Adipose tissue (tissue), 3 donors: ENCODE results near the gene NTN1. TPM values are rescaled to one million over a fixed set of nuclear protein-coding genes. Genes with fewer than 3 reads are reported as not detected.

Source experiments
- H3K27ac ChIP-seq: one replicate; pipeline ENCODE4 v1.5.1; 2013; ENCODE audit warnings: low read depth, low read length
- WGBS, 3 donors: extraction: QIAGEN DNeasy Blood & Tissue Kit; methylation state at CpG; one replicate each; pipeline ENCODE4 v1.1.7; 2013; 5-methylcytosine and 5-hydroxymethylcytosine counted together
- polyA plus RNA-seq, 3 donors: library from polyadenylated mRNA; stranded (reverse); fragments of 200-250 nt; gene quantifications; one replicate each; pipeline ENCODE4 v1.2.3, GENCODE V29; 2013
- donor health status: healthy with polysubstance abuse.
- donor health status: Bipolar disorder and iron deficiency.
- donor health status: healthy.

NTN1 gene
- polyA plus RNA-seq, 3 donors, result 1.6 to 3.7 (median 2.0) TPM

DNA sequence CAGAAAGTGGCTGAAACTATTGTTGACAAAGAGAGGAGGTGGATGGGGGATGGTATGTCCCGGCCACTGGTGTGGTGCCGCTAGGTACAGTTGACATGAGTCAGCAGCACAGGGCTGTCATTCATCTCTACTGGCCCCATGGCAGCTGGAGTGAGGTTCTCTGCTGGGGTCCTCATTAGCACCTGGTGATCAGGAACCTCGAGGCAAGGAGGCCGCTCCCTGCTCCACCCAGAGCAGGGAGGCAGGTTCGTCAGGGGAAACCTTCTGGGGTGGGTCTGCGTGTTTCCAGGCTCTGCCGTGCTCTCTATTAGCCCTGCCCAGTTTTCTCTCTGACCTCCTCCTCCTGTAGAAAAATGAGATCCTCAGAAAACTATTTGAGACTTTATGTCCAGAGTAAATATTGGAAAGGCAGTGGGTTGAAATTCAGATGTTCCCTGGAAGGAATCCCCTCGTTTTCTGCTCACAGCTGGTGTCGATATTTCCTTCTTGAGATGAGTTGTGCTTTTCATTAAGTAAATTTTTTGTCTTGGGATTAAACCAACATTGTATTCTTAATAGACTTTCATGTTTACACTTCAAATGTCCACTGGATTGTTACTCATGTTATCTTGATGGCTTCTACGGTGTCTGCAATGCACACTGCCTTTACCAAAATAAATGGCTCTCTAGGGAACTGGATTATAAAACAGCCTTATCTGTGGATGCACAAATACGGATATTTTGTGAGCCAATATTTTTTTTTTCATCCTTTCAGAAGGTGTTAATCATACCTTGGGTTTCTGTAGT lies 7.1 kb downstream of the NTN1 start:
- WGBS, 3 donors, result 59 to 78% (median 64%) methylated on average over 11 of the region's 11 CpGs
- no peak overlapping the region for H3K27ac ChIP-seq

DNA sequence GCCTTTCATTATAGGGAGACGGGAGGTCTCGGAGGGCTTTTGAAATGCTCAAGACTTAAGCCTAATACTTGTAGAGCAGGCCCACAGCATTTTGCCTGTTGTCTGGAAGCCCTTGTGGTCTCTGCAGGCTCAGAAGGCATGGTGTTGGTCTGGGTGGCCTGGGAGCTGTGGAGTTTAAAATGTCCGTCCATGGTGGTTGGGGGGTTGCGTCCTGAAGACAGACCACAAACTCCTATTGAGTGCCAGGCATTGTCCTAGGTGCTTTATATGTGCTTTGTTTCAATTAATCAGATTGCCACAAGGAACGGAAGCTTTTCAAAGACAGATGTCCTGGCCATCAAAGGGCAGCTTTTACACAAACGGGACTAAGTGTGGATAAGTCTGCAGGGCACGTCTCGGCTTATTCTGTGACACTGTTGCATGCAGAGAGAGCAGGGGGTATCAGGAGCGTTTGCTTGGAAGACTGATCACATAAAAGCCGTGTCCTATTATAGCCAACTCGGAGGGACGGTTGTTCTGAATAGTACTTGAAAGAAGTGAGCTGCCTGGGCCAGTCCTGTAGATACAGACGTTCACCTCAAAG lies 7.8 kb downstream of the NTN1 start:
- 79 to 91% (median 89%) methylated on average over 13 of the region's 13 CpGs for WGBS, 3 donors
- no peak overlapping the region for H3K27ac ChIP-seq

DNA sequence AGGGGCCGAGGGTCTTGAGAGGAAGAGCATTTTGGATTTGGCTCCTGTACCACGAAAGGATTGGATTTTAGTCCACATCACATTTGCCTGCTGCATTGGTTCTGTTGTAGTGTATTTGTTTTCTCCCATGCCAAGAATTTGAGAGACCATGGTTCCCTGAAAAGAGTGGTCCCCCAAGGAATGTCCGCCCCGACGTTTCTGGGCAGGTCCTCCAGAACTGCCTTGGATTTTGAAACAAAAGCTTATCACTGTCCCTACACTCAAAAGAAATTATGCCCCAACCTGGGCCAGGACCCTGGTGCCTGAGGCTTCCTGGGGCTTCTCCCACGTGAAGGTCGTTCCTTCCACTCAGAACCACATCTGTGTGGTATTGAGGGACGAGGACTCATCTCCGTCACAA lies 10.8 kb downstream of the NTN1 start:
- no peak overlapping the region for H3K27ac ChIP-seq

GRCh38 chr17:9032583-9032982 lies 11.3 kb downstream of the NTN1 start:
- H3K27ac ChIP-seq, result no peak overlapping the region
- 70 to 75% (median 73%) methylated on average over 10 of the region's 10 CpGs for WGBS, 3 donors

More for the DNA sequence above, 10.8 kb downstream of the NTN1 start:
- WGBS, 3 donors, result 82 to 87% (median 87%) methylated on average over 9 of the region's 9 CpGs

DNA sequence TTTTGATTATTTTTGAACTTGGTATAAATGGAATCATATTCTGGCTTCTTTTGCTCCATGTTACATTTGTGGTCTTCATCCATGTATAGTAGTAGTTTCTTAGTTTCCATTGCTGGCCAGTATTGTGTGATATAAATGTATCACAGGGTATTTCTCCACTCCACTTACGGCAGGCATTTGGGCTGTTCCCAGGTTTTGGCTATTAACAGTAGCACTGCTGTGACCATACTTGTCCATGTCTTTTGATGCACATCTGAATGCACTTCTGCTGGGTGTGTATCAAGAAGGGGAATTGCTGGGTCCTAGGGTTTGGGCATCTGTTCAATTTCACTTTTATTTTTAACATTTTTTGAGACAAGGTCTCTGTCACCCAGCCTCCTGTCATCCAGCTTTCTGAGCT lies 13.9 kb downstream of the NTN1 start:
- 83 to 95% (median 90%) methylated on average over 1 of the region's 1 CpG for WGBS, 3 donors
- no peak overlapping the region for H3K27ac ChIP-seq

- H3K27ac ChIP-seq, result no peak overlapping the region
- 52 to 82% (median 74%) methylated on average over 4 of the region's 4 CpGs for WGBS, 3 donors
Observed at GRCh38 chr17:9036336-9036735, 15.0 kb downstream of the NTN1 start.

DNA sequence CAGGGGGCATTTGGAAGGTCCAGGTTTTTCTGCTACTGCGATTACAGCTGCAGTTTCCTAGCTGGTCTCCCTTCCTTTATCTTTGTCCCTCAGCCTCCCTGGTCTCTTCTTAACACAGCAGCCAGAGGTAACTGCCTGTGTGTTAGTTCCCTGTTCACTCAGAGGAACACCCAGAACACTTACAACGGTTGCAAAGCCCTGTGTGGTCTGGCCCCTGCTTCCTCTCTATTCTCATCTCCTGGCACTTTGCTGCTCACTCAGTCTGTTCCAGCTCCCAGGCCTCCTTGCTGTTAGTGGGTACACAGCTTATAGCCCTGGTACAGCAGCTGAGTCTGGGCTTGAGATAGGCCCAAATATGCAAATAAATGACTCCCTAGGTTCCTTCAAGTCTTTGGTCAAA lies 16.4 kb downstream of the NTN1 start:
- 41 to 55% (median 44%) methylated on average over 2 of the region's 2 CpGs for WGBS, 3 donors
- no peak overlapping the region for H3K27ac ChIP-seq

DNA sequence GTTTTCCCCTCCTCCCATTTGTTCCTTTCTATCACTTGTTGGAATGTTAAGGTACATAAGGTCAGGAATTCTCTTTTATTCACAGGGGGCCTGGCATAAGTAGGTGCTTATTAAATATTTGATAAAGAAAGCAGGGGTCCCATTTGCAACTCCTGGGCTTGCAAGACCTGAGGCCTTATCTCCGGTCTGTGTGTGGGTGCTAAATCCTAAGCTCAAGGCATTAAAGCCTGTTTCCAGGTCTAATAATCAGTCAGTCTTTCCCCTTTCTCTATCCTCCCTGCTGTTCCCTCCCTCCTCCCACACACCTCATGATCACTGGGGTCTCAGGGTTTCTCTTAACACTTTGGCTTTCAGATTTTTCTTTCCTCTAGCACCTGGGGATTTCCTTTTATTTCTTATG lies 17.1 kb downstream of the NTN1 start:
- 89 to 92% (median 92%) methylated on average over 1 of the region's 1 CpG for whole genome bisulfite sequencing, 3 donors
- no peak overlapping the region for H3K27ac ChIP-seq

DNA sequence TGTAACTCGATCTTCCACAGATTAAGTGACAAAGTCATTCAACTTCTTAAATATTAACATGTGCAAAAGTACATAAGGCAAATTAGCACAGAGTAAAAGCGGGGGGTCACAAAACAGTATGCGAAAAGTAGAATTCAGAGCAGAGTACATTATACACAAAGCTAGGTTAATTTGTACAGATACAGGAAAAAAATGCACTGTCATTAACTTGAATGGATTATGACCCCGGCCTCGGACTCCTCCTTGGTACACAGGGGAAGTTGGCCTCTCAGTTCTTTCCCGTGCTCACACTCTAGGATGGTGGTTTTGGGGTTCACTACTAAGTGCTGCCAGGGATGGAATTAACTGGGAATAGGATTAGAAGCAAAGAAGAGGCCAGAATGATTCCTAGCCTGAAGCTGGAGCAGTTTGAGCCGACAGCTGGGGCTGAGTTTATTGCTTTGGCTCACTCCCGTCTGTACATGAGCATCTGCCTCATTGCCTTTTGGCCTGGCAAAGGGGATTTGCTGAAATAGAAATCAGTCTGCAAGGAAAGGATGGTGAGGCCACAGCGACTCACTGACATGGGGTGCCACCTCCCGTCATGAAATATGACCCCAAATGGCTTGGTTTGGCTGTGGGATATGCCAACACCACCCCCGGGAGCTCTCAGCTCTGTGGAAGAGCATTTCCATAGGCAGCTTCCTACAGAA lies 23.6 kb downstream of the NTN1 start:
- H3K27ac ChIP-seq, result no peak overlapping the region
- 63 to 69% (median 64%) methylated on average over 11 of the region's 11 CpGs for WGBS, 3 donors

DNA sequence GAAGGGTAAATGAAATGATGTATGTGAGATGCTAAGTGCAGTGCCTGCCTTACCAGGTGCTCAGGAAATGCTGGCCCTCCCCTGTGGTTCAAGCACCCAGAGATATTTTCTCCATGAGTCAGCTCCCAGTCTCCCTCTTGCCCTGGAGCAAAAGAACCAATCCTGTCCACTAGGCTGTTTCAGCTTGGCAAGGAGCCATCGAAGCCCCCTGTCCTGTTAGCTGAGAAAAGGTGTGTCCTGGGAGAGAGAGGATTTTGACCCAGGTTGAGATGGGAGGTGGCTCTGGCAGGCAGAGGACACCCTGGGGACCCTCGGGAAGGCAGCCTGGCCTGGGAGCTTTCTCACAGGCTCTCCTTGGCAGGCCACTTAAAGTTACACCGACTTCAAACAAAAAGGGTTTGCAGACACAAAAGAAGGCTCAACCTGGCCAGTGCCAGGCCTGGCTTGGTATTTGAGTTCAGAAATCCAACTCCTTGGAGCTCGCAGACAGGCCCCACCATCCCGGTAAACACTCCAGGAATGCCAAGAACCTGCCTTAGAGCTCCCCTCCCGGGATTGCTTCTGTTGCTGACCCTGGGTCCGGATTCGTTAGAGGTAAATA lies 29.6 kb downstream of the NTN1 start:
- 48 to 73% (median 66%) methylated on average over 8 of the region's 8 CpGs for WGBS, 3 donors
- no peak overlapping the region for H3K27ac ChIP-seq

DNA sequence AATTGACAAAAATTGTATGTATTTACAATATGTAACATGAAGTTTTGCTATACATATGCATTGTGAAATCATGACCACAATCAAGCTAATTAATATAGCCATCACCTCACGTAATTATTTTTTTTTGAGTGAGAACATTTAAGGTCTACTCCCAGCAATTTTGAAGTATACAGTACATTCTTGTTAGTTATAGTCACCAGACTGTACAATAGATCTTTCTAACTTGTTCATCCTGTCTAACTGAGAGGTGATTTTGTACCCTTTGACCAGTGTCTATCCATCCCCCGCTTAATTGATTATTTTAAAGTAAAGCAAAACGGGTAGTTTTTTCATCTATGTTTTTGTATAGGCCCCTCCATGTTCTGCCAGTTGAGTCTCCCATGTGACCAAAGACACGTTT lies 30.3 kb downstream of the NTN1 start:
- no peak overlapping the region for H3K27ac ChIP-seq
- WGBS, 3 donors, result 77 to 89% (median 83%) methylated on average over 4 of the region's 4 CpGs

- 78 to 87% (median 84%) methylated on average over 6 of the region's 6 CpGs for WGBS, 3 donors
- no peak overlapping the region for H3K27ac ChIP-seq
Observed at GRCh38 chr17:9052921-9053320, 31.6 kb downstream of the NTN1 start.

- 83 to 91% (median 84%) methylated on average over 4 of the region's 4 CpGs for WGBS, 3 donors
- H3K27ac ChIP-seq, result no peak overlapping the region
Observed at GRCh38 chr17:9053406-9053805, 32.1 kb downstream of the NTN1 start.

DNA sequence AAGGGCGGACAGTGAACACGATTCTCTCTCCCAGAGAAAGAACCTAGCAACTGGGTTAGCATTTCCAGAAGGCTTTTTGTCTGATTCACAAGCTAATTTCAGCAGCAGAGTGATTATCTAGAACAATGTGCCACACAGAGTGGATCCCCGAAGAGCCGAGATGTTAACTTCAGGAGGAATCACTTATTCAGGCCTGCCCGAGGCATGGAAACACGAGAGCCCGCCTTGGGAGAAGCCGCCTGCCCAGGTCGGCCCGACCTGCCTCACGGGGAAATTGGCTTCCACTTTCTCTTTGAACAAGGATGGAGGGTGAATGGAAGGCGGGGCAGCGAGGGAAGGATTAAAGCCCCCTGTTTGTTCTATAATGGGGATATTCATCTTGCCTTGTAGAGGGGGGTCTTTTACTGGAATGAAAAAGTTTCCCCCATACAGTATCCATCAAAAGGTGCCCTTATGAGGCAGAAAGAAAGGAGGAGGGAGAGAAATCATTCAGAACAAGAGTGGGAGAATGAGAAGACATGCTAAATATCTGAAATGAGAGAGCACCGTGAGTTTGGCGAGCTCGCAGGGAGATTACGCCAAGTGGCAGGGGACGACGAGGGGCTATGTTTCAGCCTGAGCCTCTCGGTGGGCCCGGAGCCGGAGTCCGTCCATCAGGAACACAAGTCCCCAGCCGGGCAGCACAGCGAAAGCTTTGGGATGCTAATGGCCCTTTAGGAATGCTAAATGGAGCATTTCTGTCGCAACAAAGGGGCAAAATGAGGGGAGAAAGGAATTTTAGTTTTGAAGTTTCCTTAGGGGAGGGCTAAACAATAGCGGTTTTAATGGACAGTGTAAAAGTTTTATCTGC lies 33.0 kb downstream of the NTN1 start:
- WGBS, 3 donors, result 75 to 81% (median 78%) methylated on average over 27 of the region's 27 CpGs
- H3K27ac ChIP-seq, result no peak overlapping the region

GRCh38 chr17:9055281-9055680 lies 34.0 kb downstream of the NTN1 start:
- H3K27ac ChIP-seq, result no peak overlapping the region
- 79 to 89% (median 89%) methylated on average over 4 of the region's 4 CpGs for WGBS, 3 donors

DNA sequence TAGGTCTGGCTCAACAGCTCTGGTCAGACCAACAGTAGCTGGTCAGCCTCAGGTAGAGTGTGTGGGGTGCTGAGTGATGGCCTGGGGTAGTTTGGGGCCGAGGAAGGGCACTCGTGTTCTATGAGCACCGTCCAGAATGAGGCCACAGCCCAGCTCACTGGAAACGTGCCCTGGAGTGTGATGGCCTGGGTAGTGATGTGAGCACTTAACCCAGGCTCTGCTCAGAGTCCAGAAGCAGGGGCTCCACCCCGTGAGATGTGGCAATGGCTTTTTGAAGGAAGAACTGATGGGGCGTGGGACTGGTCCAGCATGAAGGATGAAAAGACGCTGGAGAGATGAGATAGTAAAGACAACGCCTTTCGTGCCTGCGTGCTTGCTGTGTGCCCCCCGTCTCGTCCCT lies 35.3 kb downstream of the NTN1 start:
- H3K27ac ChIP-seq, result no peak overlapping the region
- WGBS, 3 donors, result 66 to 88% (median 85%) methylated on average over 12 of the region's 12 CpGs

DNA sequence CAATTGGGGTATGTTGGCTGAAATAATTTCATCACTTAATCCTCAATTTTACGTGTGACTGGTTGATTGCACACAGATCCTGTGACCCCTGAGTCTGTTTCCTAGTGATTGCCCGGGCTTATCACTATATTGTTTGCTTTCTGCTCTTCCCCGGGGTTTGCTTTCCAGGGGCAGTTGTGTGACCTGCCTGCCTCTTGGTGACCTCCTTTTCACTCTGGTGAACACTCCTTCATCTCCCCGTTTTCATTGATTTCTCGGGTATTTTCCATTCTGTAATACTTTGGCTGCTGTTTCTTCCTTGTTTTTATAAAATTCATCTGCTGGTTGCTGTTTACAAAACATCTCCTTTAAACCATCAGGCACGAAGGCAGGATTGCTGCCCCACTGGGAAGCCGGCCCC lies 36.0 kb downstream of the NTN1 start:
- H3K27ac ChIP-seq, result no peak overlapping the region

GRCh38 chr17:9062399-9062902 lies 41.1 kb downstream of the NTN1 start:
- 73 to 83% (median 79%) methylated on average over 9 of the region's 9 CpGs for WGBS, 3 donors
- no peak overlapping the region for H3K27ac ChIP-seq

More for the DNA sequence above, 36.0 kb downstream of the NTN1 start:
- 25 to 59% (median 45%) methylated on average over 7 of the region's 7 CpGs for WGBS, 3 donors
